Measurements from ENCODE around the gene RAX2. TPM values are rescaled to one million over a fixed set of nuclear protein-coding genes. Genes with fewer than 3 reads are reported as not detected.

Gene RAX2
- total and polyA plus RNA-seq, 2 of the 13 experiments (the other 11 are each of a cell fraction or from before 2014, with no cell fraction given) = not detected

DNA sequence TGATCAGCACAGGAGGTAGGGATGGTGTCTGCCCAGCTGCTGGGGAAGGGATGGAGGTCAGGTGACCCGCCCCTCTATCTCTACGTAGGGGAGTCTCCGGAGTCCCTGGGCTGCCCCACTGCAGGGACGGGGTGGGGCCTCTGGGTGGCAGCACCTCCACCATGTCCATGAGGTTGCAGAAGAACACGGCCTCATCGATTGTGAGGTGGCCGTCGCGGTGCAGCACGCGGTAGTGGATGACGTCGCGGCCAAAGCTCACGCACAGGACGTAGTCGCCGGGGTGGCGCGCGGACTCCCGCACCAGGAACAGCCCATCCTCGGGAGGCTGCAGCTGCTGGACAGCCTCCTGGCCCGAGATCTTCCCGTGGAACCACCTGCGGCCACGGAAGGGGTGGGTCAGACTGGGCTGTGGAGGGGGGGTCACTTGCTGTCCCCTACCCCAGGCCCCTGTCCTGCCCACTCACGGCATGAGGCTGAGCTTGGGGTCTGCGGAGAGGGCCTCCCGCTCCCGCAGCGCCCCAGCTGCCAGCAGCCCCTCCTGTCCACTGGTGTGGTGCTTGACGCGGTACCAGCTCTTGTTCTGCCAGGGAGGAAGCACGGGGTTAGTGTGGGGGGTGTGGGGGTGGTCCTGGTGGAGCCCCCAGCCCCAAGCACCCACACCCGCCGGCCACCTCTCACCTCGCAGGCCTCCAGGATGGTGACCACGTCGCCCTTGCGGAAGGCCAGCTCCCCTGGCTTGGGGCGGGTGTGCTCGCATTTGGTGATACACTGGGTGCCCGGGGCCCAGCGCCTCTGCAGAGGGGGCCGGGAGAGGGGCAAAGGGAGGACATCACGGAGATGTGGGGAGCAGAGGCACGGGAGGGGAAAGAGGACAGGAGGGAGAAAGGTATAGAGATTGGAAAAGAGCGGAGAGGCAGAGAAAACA, 11.9 kb upstream of the RAX2 start (continued):
- TF ChIP-seq, protein P1, sequence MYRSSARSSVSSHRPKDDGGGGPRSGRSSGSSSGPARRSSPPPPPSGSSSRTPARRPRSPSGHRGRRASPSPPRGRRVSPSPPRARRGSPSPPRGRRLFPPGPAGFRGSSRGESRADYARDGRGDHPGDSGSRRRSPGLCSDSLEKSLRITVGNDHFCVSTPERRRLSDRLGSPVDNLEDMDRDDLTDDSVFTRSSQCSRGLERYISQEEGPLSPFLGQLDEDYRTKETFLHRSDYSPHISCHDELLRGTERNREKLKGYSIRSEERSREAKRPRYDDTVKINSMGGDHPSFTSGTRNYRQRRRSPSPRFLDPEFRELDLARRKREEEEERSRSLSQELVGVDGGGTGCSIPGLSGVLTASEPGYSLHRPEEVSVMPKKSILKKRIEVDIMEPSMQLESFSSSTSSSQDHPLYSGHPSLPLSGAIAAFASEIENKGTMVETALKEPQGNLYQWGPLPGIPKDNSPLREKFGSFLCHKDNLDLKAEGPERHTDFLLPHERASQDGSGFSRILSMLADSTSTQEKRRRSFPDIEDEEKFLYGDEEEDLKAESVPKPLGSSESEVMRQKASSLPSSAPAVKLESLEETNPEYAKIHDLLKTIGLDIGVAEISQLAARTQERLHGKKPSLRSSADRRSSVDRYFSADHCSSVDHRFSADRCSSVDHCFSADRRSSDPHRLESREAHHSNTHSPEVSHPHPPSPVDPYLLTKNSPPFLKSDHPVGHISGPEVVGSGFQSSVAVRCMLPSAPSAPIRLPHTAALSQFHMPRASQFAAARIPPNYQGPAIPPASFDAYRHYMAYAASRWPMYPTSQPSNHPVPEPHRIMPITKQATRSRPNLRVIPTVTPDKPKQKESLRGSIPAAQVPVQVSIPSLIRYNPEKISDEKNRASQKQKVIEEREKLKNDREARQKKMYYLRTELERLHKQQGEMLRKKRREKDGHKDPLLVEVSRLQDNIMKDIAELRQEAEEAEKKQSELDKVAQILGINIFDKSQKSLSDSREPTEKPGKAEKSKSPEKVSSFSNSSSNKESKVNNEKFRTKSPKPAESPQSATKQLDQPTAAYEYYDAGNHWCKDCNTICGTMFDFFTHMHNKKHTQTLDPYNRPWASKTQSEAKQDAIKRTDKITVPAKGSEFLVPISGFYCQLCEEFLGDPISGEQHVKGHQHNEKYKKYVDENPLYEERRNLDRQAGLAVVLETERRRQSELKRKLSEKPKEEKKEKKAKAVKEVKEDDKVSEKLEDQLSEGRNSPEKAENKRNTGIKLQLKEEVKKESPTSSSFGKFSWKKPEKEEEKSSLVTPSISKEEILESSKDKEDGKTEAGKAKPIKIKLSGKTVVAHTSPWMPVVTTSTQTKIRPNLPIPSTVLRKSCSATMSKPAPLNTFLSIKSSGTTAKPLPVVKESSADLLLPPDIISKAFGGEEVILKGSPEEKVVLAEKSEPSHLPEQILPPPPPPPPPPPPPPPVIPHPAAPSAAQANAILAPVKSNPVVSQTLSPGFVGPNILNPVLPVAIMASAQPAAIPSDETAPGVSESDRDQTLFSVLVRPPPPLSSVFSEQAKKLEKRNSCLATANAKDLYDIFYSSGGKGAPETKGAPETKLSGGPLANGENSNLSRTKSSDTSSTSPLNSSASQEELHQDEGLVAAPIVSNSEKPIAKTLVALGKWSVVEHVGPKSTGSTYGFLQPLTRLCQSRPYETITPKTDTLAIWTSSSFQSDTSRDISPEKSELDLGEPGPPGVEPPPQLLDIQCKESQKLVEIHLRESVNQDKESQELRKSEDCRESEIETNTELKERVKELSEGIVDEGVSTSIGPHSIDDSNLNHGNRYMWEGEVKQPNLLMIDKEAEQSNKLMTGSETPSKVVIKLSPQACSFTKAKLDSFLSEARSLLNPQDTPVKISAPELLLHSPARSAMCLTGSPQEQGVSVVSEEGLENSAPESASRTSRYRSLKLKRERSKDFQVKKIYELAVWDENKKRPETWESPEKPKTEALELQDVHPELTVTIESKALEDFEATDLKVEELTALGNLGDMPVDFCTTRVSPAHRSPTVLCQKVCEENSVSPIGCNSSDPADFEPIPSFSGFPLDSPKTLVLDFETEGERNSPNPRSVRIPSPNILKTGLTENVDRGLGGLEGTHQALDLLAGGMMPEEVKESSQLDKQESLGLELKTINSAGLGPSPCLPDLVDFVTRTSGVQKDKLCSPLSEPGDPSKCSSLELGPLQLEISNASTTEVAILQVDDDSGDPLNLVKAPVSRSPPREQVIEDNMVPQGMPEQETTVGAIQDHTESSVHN (CRISPR knock-in tag; IDR thresholded peaks at IDR 0.05) = peak; percentile 43; the same call in 1 of the 2 replicates
- peak; percentile 57 for TF ChIP-seq PITX1 (CRISPR knock-in tag; IDR thresholded peaks at IDR 0.05)
- TF ChIP-seq GABPB1 (CRISPR knock-in tag; IDR thresholded peaks at IDR 0.05) = peak; percentile 50; the same call in 1 of the 2 replicates
- TF ChIP-seq XRCC5 (optimal IDR thresholded peaks at IDR 0.05; ENCODE audit: low read length) = peak; percentile 61
- TF ChIP-seq, protein P2, sequence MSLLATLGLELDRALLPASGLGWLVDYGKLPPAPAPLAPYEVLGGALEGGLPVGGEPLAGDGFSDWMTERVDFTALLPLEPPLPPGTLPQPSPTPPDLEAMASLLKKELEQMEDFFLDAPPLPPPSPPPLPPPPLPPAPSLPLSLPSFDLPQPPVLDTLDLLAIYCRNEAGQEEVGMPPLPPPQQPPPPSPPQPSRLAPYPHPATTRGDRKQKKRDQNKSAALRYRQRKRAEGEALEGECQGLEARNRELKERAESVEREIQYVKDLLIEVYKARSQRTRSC (CRISPR knock-in tag; IDR thresholded peaks at IDR 0.05; ENCODE audit: low read depth) = no peak
- no peak for TF ChIP-seq ZNF253 (CRISPR knock-in tag; IDR thresholded peaks at IDR 0.05; ENCODE audit: borderline replicate concordance)
- TF ChIP-seq, protein P3, sequence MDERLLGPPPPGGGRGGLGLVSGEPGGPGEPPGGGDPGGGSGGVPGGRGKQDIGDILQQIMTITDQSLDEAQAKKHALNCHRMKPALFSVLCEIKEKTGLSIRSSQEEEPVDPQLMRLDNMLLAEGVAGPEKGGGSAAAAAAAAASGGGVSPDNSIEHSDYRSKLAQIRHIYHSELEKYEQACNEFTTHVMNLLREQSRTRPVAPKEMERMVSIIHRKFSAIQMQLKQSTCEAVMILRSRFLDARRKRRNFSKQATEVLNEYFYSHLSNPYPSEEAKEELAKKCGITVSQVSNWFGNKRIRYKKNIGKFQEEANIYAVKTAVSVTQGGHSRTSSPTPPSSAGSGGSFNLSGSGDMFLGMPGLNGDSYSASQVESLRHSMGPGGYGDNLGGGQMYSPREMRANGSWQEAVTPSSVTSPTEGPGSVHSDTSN (CRISPR knock-in tag; IDR thresholded peaks at IDR 0.05) = no peak
- TF ChIP-seq BCL6 (CRISPR knock-in tag; IDR thresholded peaks at IDR 0.05) = 0 out of 2 replicates have a peak, but pooled peaks have one; percentile 15
- TF ChIP-seq, protein P4, sequence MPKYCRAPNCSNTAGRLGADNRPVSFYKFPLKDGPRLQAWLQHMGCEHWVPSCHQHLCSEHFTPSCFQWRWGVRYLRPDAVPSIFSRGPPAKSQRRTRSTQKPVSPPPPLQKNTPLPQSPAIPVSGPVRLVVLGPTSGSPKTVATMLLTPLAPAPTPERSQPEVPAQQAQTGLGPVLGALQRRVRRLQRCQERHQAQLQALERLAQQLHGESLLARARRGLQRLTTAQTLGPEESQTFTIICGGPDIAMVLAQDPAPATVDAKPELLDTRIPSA (CRISPR knock-in tag; IDR thresholded peaks at IDR 0.05; ENCODE audit: borderline replicate concordance) = no peak
- no peak for TF ChIP-seq ZNF296 (CRISPR knock-in tag; conservative IDR thresholded peaks at IDR 0.05)
- TF ChIP-seq HIVEP1 (CRISPR knock-in tag; IDR thresholded peaks at IDR 0.05) = peak; percentile 69; the same call in 1 of the 2 replicates
- TF ChIP-seq ZKSCAN1 (IDR thresholded peaks at IDR 0.05; ENCODE audit: low read length) = no peak
- TF ChIP-seq FOXO1 (CRISPR knock-in tag; IDR thresholded peaks at IDR 0.05) = peak; percentile 30; the same call in 1 of the 2 replicates
- TF ChIP-seq HOXA3 (CRISPR knock-in tag; IDR thresholded peaks at IDR 0.05) = peak; percentile 80
- TF ChIP-seq ZNF768 (CRISPR knock-in tag; IDR thresholded peaks at IDR 0.05) = 0 out of 2 replicates have a peak, but pooled peaks have one; percentile 14
- 0 out of 2 replicates have a peak, but pooled peaks have one; percentile 29 for TF ChIP-seq IRF2 (CRISPR knock-in tag; IDR thresholded peaks at IDR 0.05)
- 0 out of 2 replicates have a peak, but pooled peaks have one; percentile 15 for TF ChIP-seq RXRA (CRISPR knock-in tag; IDR thresholded peaks at IDR 0.05)
- TF ChIP-seq TARDBP (CRISPR knock-in tag; IDR thresholded peaks at IDR 0.05) = no peak
